ENCODE results near the gene B3GAT1. TPM values are rescaled to one million over a fixed set of nuclear protein-coding genes. Genes with fewer than 3 reads are reported as not detected.

B3GAT1 gene
- total and polyA plus RNA-seq, 12 donors: 0.04 to 0.60 (median 0.08) TPM; not detected in 6

GRCh38 chr11:134440851-134441250 lies 28.8 kb upstream of the B3GAT1 start:
- ATAC-seq: no peak
- TF ChIP-seq, protein P1, sequence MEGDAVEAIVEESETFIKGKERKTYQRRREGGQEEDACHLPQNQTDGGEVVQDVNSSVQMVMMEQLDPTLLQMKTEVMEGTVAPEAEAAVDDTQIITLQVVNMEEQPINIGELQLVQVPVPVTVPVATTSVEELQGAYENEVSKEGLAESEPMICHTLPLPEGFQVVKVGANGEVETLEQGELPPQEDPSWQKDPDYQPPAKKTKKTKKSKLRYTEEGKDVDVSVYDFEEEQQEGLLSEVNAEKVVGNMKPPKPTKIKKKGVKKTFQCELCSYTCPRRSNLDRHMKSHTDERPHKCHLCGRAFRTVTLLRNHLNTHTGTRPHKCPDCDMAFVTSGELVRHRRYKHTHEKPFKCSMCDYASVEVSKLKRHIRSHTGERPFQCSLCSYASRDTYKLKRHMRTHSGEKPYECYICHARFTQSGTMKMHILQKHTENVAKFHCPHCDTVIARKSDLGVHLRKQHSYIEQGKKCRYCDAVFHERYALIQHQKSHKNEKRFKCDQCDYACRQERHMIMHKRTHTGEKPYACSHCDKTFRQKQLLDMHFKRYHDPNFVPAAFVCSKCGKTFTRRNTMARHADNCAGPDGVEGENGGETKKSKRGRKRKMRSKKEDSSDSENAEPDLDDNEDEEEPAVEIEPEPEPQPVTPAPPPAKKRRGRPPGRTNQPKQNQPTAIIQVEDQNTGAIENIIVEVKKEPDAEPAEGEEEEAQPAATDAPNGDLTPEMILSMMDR (IDR thresholded peaks at IDR 0.05): no peak
- H3K27me3 ChIP-seq: peaks cover 0 to 29% (median 15%) of the 10 kb centered on the region in 7 donors

DNA sequence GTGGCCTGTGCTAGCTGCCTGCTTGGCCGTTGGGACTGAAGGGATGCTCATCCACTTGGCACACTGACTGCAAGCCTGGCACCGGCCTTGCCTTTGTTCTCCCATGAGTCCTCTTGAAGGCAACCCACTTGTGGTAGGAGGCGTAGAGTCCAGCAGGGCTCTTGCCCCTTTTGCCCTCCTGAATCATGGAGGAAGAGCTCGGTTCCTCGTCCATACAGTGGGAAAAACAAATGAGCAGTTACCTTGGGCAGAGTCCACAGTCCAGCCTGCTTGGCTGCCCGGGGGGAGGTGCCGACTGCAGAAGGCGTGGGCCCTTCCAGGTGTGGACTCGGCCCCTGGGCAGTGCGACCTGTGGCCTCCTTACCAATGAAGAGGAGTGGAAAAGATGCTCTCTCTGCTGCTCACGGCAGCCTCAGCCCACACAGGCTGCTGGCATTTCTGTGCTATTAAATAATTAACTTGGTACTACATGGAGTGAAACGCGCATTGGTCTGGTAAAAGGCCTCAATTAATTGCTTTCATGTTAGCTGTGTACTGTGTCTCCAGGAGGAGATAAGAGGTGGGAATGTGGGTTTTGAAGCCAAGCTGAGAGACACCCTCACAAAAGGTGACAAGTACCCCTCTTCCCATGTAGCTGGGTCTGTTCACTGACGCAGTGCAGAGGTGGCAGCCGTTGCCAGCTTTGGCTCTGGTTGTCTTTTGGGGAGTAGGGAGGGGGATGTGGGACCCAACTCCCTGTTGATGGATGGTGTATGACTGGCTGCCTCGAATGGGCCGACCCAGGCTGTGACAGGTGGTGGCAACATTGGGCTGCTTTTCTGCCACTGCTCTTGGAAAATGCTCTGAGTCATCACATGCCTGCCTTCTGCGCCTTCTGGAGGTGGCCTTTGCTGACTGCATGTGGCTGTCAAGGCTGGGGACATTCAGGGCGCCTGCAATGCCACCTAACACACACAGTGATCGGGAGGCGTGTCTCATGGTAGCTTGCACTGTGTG lies 26.8 kb upstream of the B3GAT1 start:
- DNase-seq (no peak), ATAC-seq (no peak)
- TF ChIP-seq, protein P1 (IDR thresholded peaks at IDR 0.05): no peak
- Histone ChIP-seq H3K36me3 (no peaks in the 10 kb centered on the region), H3K4me1 (no peaks in the 10 kb centered on the region), H3K27ac (no peak overlapping the region), H3K9me3 (no peaks in the 10 kb centered on the region), H3K27me3 (peaks cover 0 to 34% (median 15%) of the 10 kb centered on the region in 7 donors), H3K4me3 (no peak overlapping the region)
- intact Hi-C loops (cut with DNase I): no loop called here
- 69 to 77% methylated on average over 21 of the region's 21 CpGs for WGBS, 2 donors

More at GRCh38 chr11:134440851-134441250, 28.8 kb upstream of the B3GAT1 start:
- H3K36me3 ChIP-seq: no peaks in the 10 kb centered on the region
- DNase-seq: no peak
- H3K9me3 ChIP-seq: no peaks in the 10 kb centered on the region
- H3K4me3 ChIP-seq: no peak overlapping the region
- no peaks in the 10 kb centered on the region for H3K4me1 ChIP-seq
- WGBS, 2 donors: 82 to 86% methylated on average over 4 of the region's 4 CpGs
- intact Hi-C loops (cut with DNase I): no loop called here
- H3K27ac ChIP-seq: no peak overlapping the region

DNA sequence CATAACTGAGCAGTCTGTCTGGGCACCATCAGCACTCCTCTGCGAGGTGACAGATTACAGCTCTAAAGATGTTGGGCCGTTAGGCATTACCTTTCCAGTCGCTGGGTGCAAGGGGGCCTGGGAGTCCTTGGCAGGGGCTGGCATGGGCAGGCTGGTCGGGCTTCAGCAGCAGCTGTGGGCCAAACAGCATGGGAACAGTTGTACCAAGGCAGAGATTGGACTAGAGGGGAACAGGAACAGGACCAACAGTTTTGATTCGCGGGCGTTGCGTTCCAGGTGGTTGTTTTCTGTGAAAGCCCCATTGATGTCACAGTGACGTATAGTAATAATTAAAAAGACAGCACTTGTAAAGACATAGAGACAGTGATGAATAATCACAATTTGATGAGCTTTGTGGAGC lies 25.8 kb upstream of the B3GAT1 start:
- ATAC-seq: no peak
- 73 to 81% methylated on average over 9 of the region's 9 CpGs for WGBS, 2 donors

GRCh38 chr11:134436781-134437180 lies 24.7 kb upstream of the B3GAT1 start:
- TF ChIP-seq, protein P1 (IDR thresholded peaks at IDR 0.05): no peak
- Histone ChIP-seq H3K27me3 (peaks cover 0 to 37% (median 5%) of the 10 kb centered on the region in 7 donors), H3K9me3 (no peaks in the 10 kb centered on the region), H3K36me3 (no peaks in the 10 kb centered on the region), H3K27ac (no peak overlapping the region), H3K4me3 (no peak overlapping the region), H3K4me1 (no peaks in the 10 kb centered on the region)
- WGBS, 2 donors: 83 to 93% methylated on average over 10 of the region's 10 CpGs
- DNase-seq (no peak), ATAC-seq (no peak)
- intact Hi-C loops (cut with DNase I): no loop called here

More for the DNA sequence above, 25.8 kb upstream of the B3GAT1 start:
- Histone ChIP-seq H3K4me1 (no peaks in the 10 kb centered on the region), H3K27ac (no peak overlapping the region), H3K9me3 (no peaks in the 10 kb centered on the region), H3K36me3 (no peaks in the 10 kb centered on the region), H3K27me3 (peaks cover 0 to 41% (median 12%) of the 10 kb centered on the region in 7 donors), H3K4me3 (no peak overlapping the region)
- intact Hi-C loops (cut with DNase I): no loop called here
- TF ChIP-seq, protein P1 (IDR thresholded peaks at IDR 0.05): no peak
- no peak for DNase-seq

All from heart right ventricle (tissue), 16 donors.